Measurements from ENCODE around the gene SYT7.

GRCh38 chr11:61537326-61537725 lies 43.5 kb downstream of the SYT7 start:
- TF ChIP-seq CTCF (IDR thresholded peaks at IDR 0.05) (no peak), POLR2AphosphoS5 (IDR thresholded peaks at IDR 0.05; ENCODE audit: low read depth, low read length) (no peak), REST (IDR thresholded peaks at IDR 0.05; ENCODE audit: insufficient read depth in 1 of 2, low read depth in 2 of 2, low read length in 1 of 2) (no peak), SIN3A (IDR thresholded peaks at IDR 0.05; ENCODE audit: borderline replicate concordance, insufficient read depth, low read depth, low read length) (no peak)
